Calu3 (cell line): ENCODE results near the gene SEMA6C. TPM values are rescaled to one million over a fixed set of nuclear protein-coding genes. Genes with fewer than 3 reads are reported as not detected.

Source experiments
- BruUV-seq: library from RNA; stranded (reverse); fragments of 400-500 nt; replicated peaks from 2 replicates; lab custom pipeline; 2021; lab: Mats Ljungman, UMichigan
- CTCF ChIA-PET: fragments of 300-600 bp; sonication (Branson Sonifier 250); formaldehyde crosslinking; loops from one replicate; lab custom pipeline; 2022; ENCODE audit warnings: antibody characterized with exemption; lab: Charles Lee
- DNase-seq: peaks from one replicate; pipeline ENCODE4 v3.0.0; 2022
- H3K27ac Mint-ChIP-seq: one replicate; pipeline ENCODE4 v1.8.0; 2022; ENCODE audit warnings: mixed read lengths; ENCODE audit not compliant: unreplicated experiment
- H3K27me3 Mint-ChIP-seq: one replicate; pipeline ENCODE4 v1.8.0; 2022; ENCODE audit warnings: mixed read lengths; ENCODE audit not compliant: unreplicated experiment
- H3K36me3 Mint-ChIP-seq: one replicate; pipeline ENCODE4 v1.8.0; 2022; ENCODE audit warnings: mild to moderate bottlenecking, moderate library complexity, mixed read lengths; ENCODE audit not compliant: insufficient read depth, unreplicated experiment
- H3K4me1 Mint-ChIP-seq: one replicate; pipeline ENCODE4 v1.8.0; 2022; ENCODE audit warnings: mild to moderate bottlenecking, low read depth, mixed read lengths; ENCODE audit not compliant: unreplicated experiment
- H3K4me3 Mint-ChIP-seq: one replicate; pipeline ENCODE4 v1.8.0; 2022; ENCODE audit warnings: mild to moderate bottlenecking, low read depth, moderate library complexity, mixed read lengths; ENCODE audit not compliant: unreplicated experiment
- H3K9me3 Mint-ChIP-seq: one replicate; pipeline ENCODE4 v1.8.0; 2022; ENCODE audit warnings: low read depth, mixed read lengths; ENCODE audit not compliant: unreplicated experiment
- intact Hi-C: fragments of 100-400 bp; cut with micrococcal nuclease; formaldehyde crosslinking; loops from one replicate; pipeline ENCODE4 v1.10.0; 2022; ENCODE audit not compliant: unreplicated experiment
- total RNA-seq: library from RNA; stranded (reverse); gene quantifications from 2 replicates; pipeline ENCODE4 v1.2.3, GENCODE V29; 2022
- TF ChIP-seq, protein P1 (sequence below): fragments of 200-600 bp; IDR thresholded peaks from one replicate; pipeline ENCODE4 v1.8.0; 2022; ENCODE audit warnings: antibody characterized with exemption; ENCODE audit not compliant: unreplicated experiment

SEMA6C gene
- total RNA-seq, 1 experiment from 2014 or later: 2.5 TPM

DNA sequence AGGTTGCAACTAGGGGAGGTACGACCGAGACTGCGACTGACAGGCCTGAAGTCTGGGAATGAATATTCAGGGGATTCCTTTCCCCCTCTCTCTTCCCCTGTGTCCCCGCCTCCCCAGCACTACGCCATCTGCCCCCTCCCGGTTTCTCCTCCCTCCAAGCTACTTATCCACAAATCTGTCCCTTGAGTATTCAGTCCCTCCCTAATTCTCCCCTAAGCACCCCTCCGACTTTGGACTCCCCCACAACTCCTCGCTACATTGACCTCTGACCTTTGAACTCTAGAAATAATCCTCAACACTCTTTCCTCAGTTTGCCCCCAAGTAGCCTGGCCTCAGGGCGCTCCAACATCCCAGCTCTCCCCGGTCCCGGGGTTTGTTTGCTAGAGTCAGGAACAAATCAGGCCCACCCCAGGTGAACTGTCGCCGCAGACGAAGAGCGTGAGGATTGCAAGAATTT, 18.9 kb upstream of the SEMA6C start:
- Mint-ChIP-seq H3K27ac (peak overlapping the region; percentile 96), H3K4me1 (peaks cover 16% of the 10 kb centered on the region), H3K27me3 (no peaks in the 10 kb centered on the region), H3K9me3 (no peaks in the 10 kb centered on the region), H3K36me3 (peaks cover 37% of the 10 kb centered on the region), H3K4me3 (peak overlapping the region; percentile 95)
- no TSS peak for BruUV-seq
- intact Hi-C loops: no loop called here
- peak; percentile 12 for DNase-seq
- TF ChIP-seq, protein P1, sequence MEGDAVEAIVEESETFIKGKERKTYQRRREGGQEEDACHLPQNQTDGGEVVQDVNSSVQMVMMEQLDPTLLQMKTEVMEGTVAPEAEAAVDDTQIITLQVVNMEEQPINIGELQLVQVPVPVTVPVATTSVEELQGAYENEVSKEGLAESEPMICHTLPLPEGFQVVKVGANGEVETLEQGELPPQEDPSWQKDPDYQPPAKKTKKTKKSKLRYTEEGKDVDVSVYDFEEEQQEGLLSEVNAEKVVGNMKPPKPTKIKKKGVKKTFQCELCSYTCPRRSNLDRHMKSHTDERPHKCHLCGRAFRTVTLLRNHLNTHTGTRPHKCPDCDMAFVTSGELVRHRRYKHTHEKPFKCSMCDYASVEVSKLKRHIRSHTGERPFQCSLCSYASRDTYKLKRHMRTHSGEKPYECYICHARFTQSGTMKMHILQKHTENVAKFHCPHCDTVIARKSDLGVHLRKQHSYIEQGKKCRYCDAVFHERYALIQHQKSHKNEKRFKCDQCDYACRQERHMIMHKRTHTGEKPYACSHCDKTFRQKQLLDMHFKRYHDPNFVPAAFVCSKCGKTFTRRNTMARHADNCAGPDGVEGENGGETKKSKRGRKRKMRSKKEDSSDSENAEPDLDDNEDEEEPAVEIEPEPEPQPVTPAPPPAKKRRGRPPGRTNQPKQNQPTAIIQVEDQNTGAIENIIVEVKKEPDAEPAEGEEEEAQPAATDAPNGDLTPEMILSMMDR: no peak
- CTCF ChIA-PET: no interaction called here

GRCh38 chr1:151164732-151165280, 18.4 kb upstream of the SEMA6C start:
- peaks cover 16% of the 10 kb centered on the region for H3K4me1 Mint-ChIP-seq
- DNase-seq: no peak
- intact Hi-C loops: no loop called here
- H3K27me3 Mint-ChIP-seq: no peaks in the 10 kb centered on the region
- peak overlapping the region; percentile 95 for H3K4me3 Mint-ChIP-seq
- TF ChIP-seq, protein P1: no peak
- H3K9me3 Mint-ChIP-seq: no peaks in the 10 kb centered on the region
- peaks cover 37% of the 10 kb centered on the region for H3K36me3 Mint-ChIP-seq
- H3K27ac Mint-ChIP-seq: no peak overlapping the region
- BruUV-seq: no TSS peak
- CTCF ChIA-PET: no interaction called here

GRCh38 chr1:151159373-151159772, 12.9 kb upstream of the SEMA6C start:
- Mint-ChIP-seq H3K4me3 (no peak overlapping the region), H3K27me3 (no peaks in the 10 kb centered on the region), H3K36me3 (no peaks in the 10 kb centered on the region), H3K4me1 (peaks cover 1% of the 10 kb centered on the region), H3K27ac (no peak overlapping the region), H3K9me3 (no peaks in the 10 kb centered on the region)
- BruUV-seq: no TSS peak
- no peak for DNase-seq
- CTCF ChIA-PET: interaction anchor here (1.4 to 1.8 kb wide), 2 partner anchors 60 to 88 kb away, joined by 3 to 8 read pairs; partner anchors contain the start of gene GABPB2
- intact Hi-C loops: no loop called here
- TF ChIP-seq, protein P1: no peak

- no TSS peak for BruUV-seq
- H3K36me3 Mint-ChIP-seq: no peaks in the 10 kb centered on the region
- H3K27ac Mint-ChIP-seq: no peak overlapping the region
- H3K27me3 Mint-ChIP-seq: no peaks in the 10 kb centered on the region
- TF ChIP-seq, protein P1: no peak
- no peak overlapping the region for H3K4me3 Mint-ChIP-seq
- H3K9me3 Mint-ChIP-seq: no peaks in the 10 kb centered on the region
- CTCF ChIA-PET: interaction anchor here (0.8 to 1.8 kb wide), 3 partner anchors 49 to 88 kb away, joined by 3 to 8 read pairs (median 7); partner anchors contain the start of gene GABPB2
- no peak for DNase-seq
- intact Hi-C loops: no loop called here
- H3K4me1 Mint-ChIP-seq: no peaks in the 10 kb centered on the region
These were observed 12.4 kb upstream of the SEMA6C start for GRCh38 chr1:151158751-151159251.
